Measurements from ENCODE around the gene ONECUT2. TPM values are rescaled to one million over a fixed set of nuclear protein-coding genes. Genes with fewer than 3 reads are reported as not detected.
"Not testable (repeated sequence)": the region's sequence is repeated elsewhere in the genome, so short reads cannot be mapped to it uniquely, and the experiment has no call there.

ONECUT2 gene
- total RNA-seq, result not detected

- H3K27me3 Mint-ChIP-seq, result peaks cover 94% of the 10 kb centered on the region
- peak; percentile 70 for DNase-seq
- peaks cover 4% of the 10 kb centered on the region for H3K36me3 Mint-ChIP-seq
- H3K27ac Mint-ChIP-seq, result peak within 1 kb of the TSS; percentile 31
- peak within 1 kb of the TSS; percentile 74 for H3K4me3 Mint-ChIP-seq
- peaks cover 6% of the 10 kb centered on the region for H3K9me3 Mint-ChIP-seq
- H3K4me1 Mint-ChIP-seq, result peaks cover 38% of the 10 kb centered on the region
Observed at GRCh38 chr18:57434536-57435494, at the start of gene ONECUT2. TSS of gene ONECUT2 (plus strand) at chr18:57435374. CDS start at chr18:57435717, 343 bp downstream.

- Mint-ChIP-seq H3K36me3 (no peaks in the 10 kb centered on the region), H3K4me1 (no peaks in the 10 kb centered on the region), H3K27me3 (peaks cover 30% of the 10 kb centered on the region), H3K9me3 (peaks cover 2% of the 10 kb centered on the region), H3K4me3 (no peak overlapping the region), H3K27ac (no peak overlapping the region)
- DNase-seq, result no peak
Observed at GRCh38 chr18:57389271-57389670, 45.9 kb upstream of the ONECUT2 start.

- Mint-ChIP-seq H3K9me3 (peaks cover 2% of the 10 kb centered on the region), H3K36me3 (no peaks in the 10 kb centered on the region), H3K27ac (no peak overlapping the region), H3K27me3 (peaks cover 34% of the 10 kb centered on the region), H3K4me3 (no peak overlapping the region), H3K4me1 (no peaks in the 10 kb centered on the region)
- DNase-seq, result no peak
Observed at GRCh38 chr18:57390044-57390443, 45.1 kb upstream of the ONECUT2 start.

GRCh38 chr18:57394749-57395148, 40.4 kb upstream of the ONECUT2 start:
- not testable (repeated sequence) for H3K4me1 Mint-ChIP-seq, H3K9me3 Mint-ChIP-seq, H3K4me3 Mint-ChIP-seq, DNase-seq, H3K27ac Mint-ChIP-seq, H3K36me3 Mint-ChIP-seq
- peaks cover 39% of the 10 kb centered on the region for H3K27me3 Mint-ChIP-seq

GRCh38 chr18:57396831-57397230, 38.3 kb upstream of the ONECUT2 start:
- not testable (repeated sequence) for H3K9me3 Mint-ChIP-seq, H3K4me3 Mint-ChIP-seq, DNase-seq, H3K27ac Mint-ChIP-seq, H3K4me1 Mint-ChIP-seq, H3K36me3 Mint-ChIP-seq
- peaks cover 23% of the 10 kb centered on the region for H3K27me3 Mint-ChIP-seq

GRCh38 chr18:57397440-57398132, 37.6 kb upstream of the ONECUT2 start:
- peaks cover 6% of the 10 kb centered on the region for H3K9me3 Mint-ChIP-seq
- no peak for DNase-seq
- H3K4me1 Mint-ChIP-seq, result no peaks in the 10 kb centered on the region
- no peaks in the 10 kb centered on the region for H3K36me3 Mint-ChIP-seq
- no peak overlapping the region for H3K4me3 Mint-ChIP-seq
- no peak overlapping the region for H3K27ac Mint-ChIP-seq
- H3K27me3 Mint-ChIP-seq, result peaks cover 17% of the 10 kb centered on the region

- Mint-ChIP-seq H3K27me3 (peaks cover 33% of the 10 kb centered on the region), H3K9me3 (peaks cover 2% of the 10 kb centered on the region), H3K4me3 (no peak overlapping the region), H3K36me3 (no peaks in the 10 kb centered on the region), H3K27ac (no peak overlapping the region), H3K4me1 (no peaks in the 10 kb centered on the region)
- DNase-seq, result no peak
Observed at GRCh38 chr18:57404345-57404744, 30.8 kb upstream of the ONECUT2 start.

GRCh38 chr18:57409650-57410049, 25.5 kb upstream of the ONECUT2 start:
- H3K9me3 Mint-ChIP-seq, result peaks cover 4% of the 10 kb centered on the region

GRCh38 chr18:57410749-57411148, 24.4 kb upstream of the ONECUT2 start:
- H3K27me3 Mint-ChIP-seq, result peaks cover 45% of the 10 kb centered on the region
- H3K27ac Mint-ChIP-seq, result no peak overlapping the region
- no peak overlapping the region for H3K4me3 Mint-ChIP-seq
- no peaks in the 10 kb centered on the region for H3K36me3 Mint-ChIP-seq
- H3K9me3 Mint-ChIP-seq, result peaks cover 4% of the 10 kb centered on the region
- no peak for DNase-seq
- no peaks in the 10 kb centered on the region for H3K4me1 Mint-ChIP-seq

More at GRCh38 chr18:57409650-57410049, 25.5 kb upstream of the ONECUT2 start:
- Mint-ChIP-seq H3K4me1 (no peaks in the 10 kb centered on the region), H3K27ac (no peak overlapping the region), H3K36me3 (no peaks in the 10 kb centered on the region), H3K4me3 (no peak overlapping the region), H3K27me3 (peaks cover 40% of the 10 kb centered on the region)
- no peak for DNase-seq

- Mint-ChIP-seq H3K27me3 (peaks cover 53% of the 10 kb centered on the region), H3K4me3 (no peak overlapping the region), H3K36me3 (no peaks in the 10 kb centered on the region), H3K9me3 (no peaks in the 10 kb centered on the region), H3K27ac (no peak overlapping the region), H3K4me1 (no peaks in the 10 kb centered on the region)
- DNase-seq, result no peak
Observed at GRCh38 chr18:57416542-57416941, 18.6 kb upstream of the ONECUT2 start.

GRCh38 chr18:57422313-57422872, 12.8 kb upstream of the ONECUT2 start:
- peaks cover 77% of the 10 kb centered on the region for H3K27me3 Mint-ChIP-seq
- H3K27ac Mint-ChIP-seq, result no peak overlapping the region
- no peak for DNase-seq
- H3K9me3 Mint-ChIP-seq, result peaks cover 4% of the 10 kb centered on the region
- no peak overlapping the region for H3K4me3 Mint-ChIP-seq
- peaks cover 3% of the 10 kb centered on the region for H3K36me3 Mint-ChIP-seq
- peaks cover 5% of the 10 kb centered on the region for H3K4me1 Mint-ChIP-seq

GRCh38 chr18:57423821-57424220, 11.4 kb upstream of the ONECUT2 start:
- peaks cover 79% of the 10 kb centered on the region for H3K27me3 Mint-ChIP-seq
- peaks cover 3% of the 10 kb centered on the region for H3K36me3 Mint-ChIP-seq
- H3K27ac Mint-ChIP-seq, result no peak overlapping the region
- H3K9me3 Mint-ChIP-seq, result peaks cover 4% of the 10 kb centered on the region
- H3K4me1 Mint-ChIP-seq, result peaks cover 5% of the 10 kb centered on the region
- H3K4me3 Mint-ChIP-seq, result no peak overlapping the region
- no peak for DNase-seq

- Mint-ChIP-seq H3K36me3 (peaks cover 12% of the 10 kb centered on the region), H3K9me3 (peaks cover 10% of the 10 kb centered on the region), H3K4me3 (no peak overlapping the region), H3K27me3 (peaks cover 82% of the 10 kb centered on the region), H3K4me1 (peaks cover 14% of the 10 kb centered on the region), H3K27ac (no peak overlapping the region)
- no peak for DNase-seq
Observed at GRCh38 chr18:57425096-57425495, 10.1 kb upstream of the ONECUT2 start.

- Mint-ChIP-seq H3K9me3 (peaks cover 10% of the 10 kb centered on the region), H3K4me1 (peaks cover 14% of the 10 kb centered on the region), H3K4me3 (no peak overlapping the region), H3K27me3 (peaks cover 84% of the 10 kb centered on the region), H3K36me3 (peaks cover 13% of the 10 kb centered on the region), H3K27ac (no peak overlapping the region)
- DNase-seq, result no peak
Observed at GRCh38 chr18:57426187-57426586, 9.0 kb upstream of the ONECUT2 start.
